OCI-M2 (cell line): ENCODE data around the gene IKZF1.

ENCODE experiments used
- DNase-seq: peaks from one replicate; lab custom pipeline; 2025; ENCODE audit not compliant: unreplicated experiment; lab: John Stamatoyannopoulos, UW

Gene IKZF1

GRCh38 chr7:50404392-50404791 lies 99.9 kb downstream of the IKZF1 start:
- DNase-seq, result no peak

- DNase-seq, result no peak
Measured at GRCh38 chr7:50405221-50405620, 100.7 kb downstream of the IKZF1 start.

- DNase-seq, result no peak
Measured at GRCh38 chr7:50406935-50407334, 102.4 kb downstream of the IKZF1 start.

GRCh38 chr7:50409856-50410745 lies 105.6 kb downstream of the IKZF1 start:
- DNase-seq, result no peak

- no peak for DNase-seq
Measured at GRCh38 chr7:50411332-50411731, 106.8 kb downstream of the IKZF1 start.

- DNase-seq, result no peak
Measured at GRCh38 chr7:50412973-50413372, 108.5 kb downstream of the IKZF1 start.

- no peak for DNase-seq
Measured at GRCh38 chr7:50413561-50413960, 109.0 kb downstream of the IKZF1 start.

GRCh38 chr7:50415844-50416364 lies 111.4 kb downstream of the IKZF1 start:
- no peak for DNase-seq

- DNase-seq, result no peak
Measured at GRCh38 chr7:50416527-50417182, 112.1 kb downstream of the IKZF1 start.

- DNase-seq, result peak; percentile 42
Measured at GRCh38 chr7:50418086-50418515, 113.6 kb downstream of the IKZF1 start.

GRCh38 chr7:50418526-50419290 lies 114.2 kb downstream of the IKZF1 start:
- DNase-seq, result no peak

- no peak for DNase-seq
Measured at GRCh38 chr7:50421043-50421442, 116.5 kb downstream of the IKZF1 start.

GRCh38 chr7:50422858-50423257 lies 118.3 kb downstream of the IKZF1 start:
- no peak for DNase-seq

- DNase-seq, result no peak
Measured at GRCh38 chr7:50423860-50424259, 119.3 kb downstream of the IKZF1 start.

- no peak for DNase-seq
Measured at GRCh38 chr7:50425318-50425717, 120.8 kb downstream of the IKZF1 start.

GRCh38 chr7:50426280-50427045 lies 121.9 kb downstream of the IKZF1 start:
- no peak for DNase-seq

GRCh38 chr7:50427518-50427917 lies 123.0 kb downstream of the IKZF1 start:
- no peak for DNase-seq

GRCh38 chr7:50428911-50429310 lies 124.4 kb downstream of the IKZF1 start:
- no peak for DNase-seq

GRCh38 chr7:50431316-50431715 lies 126.8 kb downstream of the IKZF1 start:
- no peak for DNase-seq

GRCh38 chr7:50431722-50432305 lies 127.3 kb downstream of the IKZF1 start:
- DNase-seq, result no peak
